NCI-H1105 treated with DMSO at 0.1 percent for 48 hours (cell line): ENCODE results near the gene SPEF2.
A peak's percentile ranks its signal among the peaks of the same experiment; 100 is the strongest.
"Not testable (repeated sequence)": the region's sequence is repeated elsewhere in the genome, so short reads cannot be mapped to it uniquely, and the experiment has no call there.

Source experiments
- DNase-seq: peaks from one replicate; lab custom pipeline; 2025; lab: John Stamatoyannopoulos, UW

SPEF2 gene

DNA sequence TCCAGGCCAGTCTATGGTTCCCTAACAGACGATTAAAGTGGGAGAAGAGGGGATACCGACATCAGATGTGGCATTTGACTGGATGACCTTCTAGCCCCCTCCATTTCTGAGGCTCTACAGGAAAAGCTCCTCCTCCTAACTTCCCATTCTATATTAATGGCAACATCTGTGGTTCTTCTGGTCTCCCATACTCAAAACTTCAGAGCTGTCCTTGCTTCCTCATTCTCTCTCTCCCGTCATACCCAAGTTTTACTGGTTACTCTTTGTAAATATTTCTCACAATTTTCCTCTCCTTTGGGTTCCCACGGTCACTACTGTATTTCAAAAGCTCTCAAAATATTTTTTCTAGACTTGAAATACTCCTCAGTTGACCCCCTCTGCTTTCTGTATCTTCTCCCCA, 203.1 kb downstream of the SPEF2 start:
- no peak for DNase-seq

- DNase-seq, result no peak
Measured at GRCh38 chr5:35821513-35821912, 203.8 kb downstream of the SPEF2 start.

DNA sequence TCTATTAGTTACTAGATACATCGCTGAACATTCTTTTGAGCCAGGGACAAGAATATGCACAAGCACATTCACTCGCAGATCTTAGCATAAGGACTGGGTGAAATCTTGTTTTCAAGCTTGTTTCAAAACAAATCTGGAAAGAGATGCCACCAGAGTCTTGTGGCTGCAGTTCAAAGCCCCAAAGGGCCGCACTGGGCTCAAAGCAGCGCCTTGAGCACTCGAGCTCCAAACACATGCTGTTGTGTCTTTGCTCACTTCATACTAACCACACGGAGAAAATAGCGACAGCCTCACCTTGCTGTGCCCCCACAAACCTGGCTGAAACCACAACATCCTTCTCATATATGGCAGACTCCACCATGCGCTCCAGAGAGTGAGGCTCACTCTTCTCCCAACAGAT, 204.8 kb downstream of the SPEF2 start:
- DNase-seq, result no peak

- no peak for DNase-seq
Measured at GRCh38 chr5:35823347-35824098, 205.9 kb downstream of the SPEF2 start.

- DNase-seq, result no peak
Measured at GRCh38 chr5:35826056-35826455, 208.4 kb downstream of the SPEF2 start.

GRCh38 chr5:35826554-35826953, 208.9 kb downstream of the SPEF2 start:
- DNase-seq, result no peak

DNA sequence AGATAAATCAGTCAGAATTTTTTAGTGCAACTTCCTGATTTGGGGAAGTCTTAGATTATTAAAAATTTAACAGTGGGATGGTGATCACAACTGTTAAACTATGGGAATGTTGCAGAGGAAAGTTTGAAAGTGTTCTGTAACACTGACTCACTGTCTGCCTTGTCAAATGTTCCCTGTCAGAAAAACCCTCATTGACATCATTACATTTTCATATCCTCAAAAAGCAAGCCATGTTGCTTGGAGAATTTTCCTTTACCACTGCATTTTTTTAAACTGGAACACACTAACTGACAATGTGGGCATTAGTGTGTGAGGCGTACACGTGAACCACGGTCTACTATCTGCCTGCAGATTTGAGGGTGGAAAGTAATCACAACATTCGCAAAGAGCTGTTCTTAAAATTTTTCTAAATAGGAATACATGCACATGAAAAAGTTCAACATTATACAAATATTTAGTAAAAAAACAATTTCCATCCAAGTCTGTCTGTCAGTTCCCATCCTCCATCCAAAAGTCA, 210.5 kb downstream of the SPEF2 start:
- DNase-seq, result no peak

- no peak for DNase-seq
Measured at GRCh38 chr5:35830587-35830986, 212.9 kb downstream of the SPEF2 start.

GRCh38 chr5:35832762-35833161, 215.1 kb downstream of the SPEF2 start:
- DNase-seq, result no peak

GRCh38 chr5:35833224-35833623, 215.6 kb downstream of the SPEF2 start:
- no peak for DNase-seq

DNA sequence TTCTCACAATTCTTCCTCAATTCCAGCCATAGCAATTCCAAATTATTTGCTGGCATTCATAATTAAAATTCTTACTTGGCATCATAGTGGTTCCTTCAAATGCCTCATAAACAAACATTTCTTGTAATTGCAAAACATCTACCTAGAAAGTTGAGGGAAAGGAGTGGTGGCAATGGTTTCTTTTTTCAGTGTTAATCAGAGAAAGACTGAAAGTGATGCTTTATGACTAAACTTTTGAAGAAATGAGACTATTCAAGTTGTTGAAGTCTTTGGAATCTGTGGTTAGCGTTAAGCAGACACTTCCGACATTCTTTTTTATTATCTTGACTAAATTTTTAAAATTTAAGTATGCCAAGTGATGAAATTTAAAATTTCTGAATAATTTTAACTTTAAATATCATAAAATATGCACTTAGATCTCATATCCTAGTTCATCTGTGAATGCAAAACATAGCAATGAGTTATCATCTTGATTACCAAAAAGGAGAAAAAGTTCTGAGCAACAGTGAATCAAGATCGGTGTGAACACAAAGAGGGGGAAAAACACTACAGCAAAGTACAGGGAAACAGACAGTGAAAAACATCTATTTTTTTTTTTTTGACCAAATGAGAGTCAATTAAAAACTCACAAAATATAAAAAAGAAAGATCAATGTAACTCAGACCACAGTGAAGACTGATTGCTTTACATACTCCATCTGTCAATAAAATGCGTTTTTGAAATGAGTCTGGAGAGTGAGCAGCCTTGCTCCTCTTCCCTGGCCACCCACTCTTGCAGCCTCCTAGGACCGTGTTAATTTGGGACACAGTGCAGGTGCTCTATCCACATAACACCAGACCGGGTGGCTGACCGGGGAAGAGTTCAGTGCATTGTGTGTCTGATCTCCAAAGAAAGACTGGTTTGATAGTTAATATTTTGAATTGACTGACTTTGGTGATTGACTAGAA, 218.4 kb downstream of the SPEF2 start:
- DNase-seq, result no peak

DNA sequence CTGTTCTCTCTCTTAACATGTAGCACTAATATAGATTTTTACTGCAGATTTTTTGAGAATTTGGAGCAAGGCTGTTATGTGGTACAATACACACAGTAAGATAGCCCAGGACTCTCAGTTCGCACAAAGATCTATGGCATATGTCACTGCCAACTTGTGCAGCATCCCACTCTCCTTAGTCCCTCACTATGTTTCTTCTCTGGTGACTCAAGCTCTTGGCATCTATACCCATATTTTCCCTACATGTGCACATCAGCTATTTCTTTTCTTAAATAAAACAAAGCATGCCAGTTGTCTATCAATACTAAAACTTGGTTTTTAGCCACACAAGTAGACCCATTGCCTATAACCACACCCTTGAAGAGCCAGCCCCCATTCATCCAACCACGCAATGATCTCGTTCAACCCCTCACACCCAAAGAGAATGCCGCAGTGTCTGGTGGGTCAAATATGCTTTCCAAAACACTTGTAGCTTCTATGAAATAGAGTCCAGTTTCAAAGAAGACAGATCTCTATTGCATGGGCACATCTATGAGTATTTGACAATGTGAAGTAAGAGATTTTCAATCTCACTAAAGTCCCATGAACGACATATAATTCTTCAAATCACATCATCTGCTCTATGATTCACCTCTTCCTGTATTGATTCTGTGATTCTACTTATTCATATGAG, 220.8 kb downstream of the SPEF2 start:
- no peak for DNase-seq

DNA sequence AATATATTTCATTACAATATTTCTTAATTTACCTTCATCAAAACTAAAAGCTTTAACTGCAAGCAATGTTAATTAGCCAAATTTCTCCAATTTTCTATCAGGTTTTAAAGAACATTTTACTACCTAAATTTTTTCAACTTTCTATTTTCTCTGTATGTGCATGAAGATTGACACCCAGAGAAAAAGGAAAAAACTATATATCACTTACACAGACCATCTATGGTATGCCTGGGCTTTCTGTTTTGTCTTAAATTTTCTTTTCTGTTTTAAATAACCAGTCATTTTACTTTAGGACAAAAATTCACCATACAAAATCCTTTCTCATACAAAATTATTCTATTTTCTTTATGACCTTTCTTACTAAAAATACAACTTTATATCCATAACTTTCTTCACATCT, 225.2 kb downstream of the SPEF2 start:
- DNase-seq, result no peak

- not testable (repeated sequence) for DNase-seq
Measured at GRCh38 chr5:35845508-35845907, 227.8 kb downstream of the SPEF2 start.

DNA sequence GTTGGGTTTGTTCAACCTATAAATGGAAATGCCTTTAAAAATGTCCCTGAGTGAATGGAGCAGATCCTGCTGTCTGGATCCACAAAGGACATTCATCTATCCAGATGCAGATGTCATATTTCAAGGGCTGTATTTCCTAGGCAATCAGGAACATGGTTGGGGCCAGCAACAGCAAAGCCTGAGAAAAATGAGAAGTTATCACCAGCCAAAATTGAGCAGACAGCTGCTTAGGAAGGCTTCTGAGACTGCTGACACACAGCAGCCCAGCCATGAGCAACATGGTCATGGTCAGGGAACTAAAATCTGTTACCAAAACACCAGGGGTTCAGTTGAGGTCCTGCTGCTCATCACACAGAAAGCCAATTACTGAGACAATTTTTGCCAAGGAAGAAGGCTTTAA, 229.8 kb downstream of the SPEF2 start:
- DNase-seq, result no peak

- DNase-seq, result peak; percentile 43
Measured at GRCh38 chr5:35847961-35848360, 230.3 kb downstream of the SPEF2 start.

- DNase-seq, result no peak
Measured at GRCh38 chr5:35849860-35850259, 232.2 kb downstream of the SPEF2 start.

DNA sequence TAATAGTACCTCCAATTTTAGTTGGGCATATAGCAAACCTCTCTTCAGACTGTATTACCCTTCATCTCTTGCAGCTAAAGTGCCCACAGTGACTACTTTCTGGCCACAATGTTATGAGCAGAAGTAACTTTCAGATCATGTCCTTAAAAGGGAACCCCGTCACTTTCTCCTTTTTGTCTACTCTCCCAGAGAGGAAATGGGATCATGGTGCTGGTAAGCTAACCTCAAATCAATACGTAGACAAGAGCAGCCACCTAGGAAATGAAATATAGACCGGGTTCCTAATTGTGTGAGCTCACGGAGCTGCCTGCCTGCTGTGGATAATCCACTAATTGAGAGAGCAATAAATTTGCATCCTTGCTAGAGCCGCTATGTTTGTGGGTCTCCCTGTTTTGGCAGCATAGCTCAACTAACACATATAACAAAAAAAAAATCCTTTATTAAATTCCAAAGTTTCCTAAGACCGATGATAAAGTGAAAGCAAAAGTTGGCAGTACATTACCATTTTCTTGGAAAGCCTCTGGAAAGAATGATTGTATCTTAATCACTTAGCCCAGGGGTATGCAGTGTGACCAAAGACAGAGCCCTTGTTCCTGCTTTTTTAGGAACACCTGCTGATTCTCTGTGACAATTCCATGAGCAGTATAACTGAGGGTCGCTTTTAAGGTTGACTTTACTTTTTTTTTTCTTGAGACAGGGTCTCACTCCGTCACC, 233.5 kb downstream of the SPEF2 start:
- no peak for DNase-seq

- no peak for DNase-seq
Measured at GRCh38 chr5:35852084-35852734, 234.5 kb downstream of the SPEF2 start.

GRCh38 chr5:35852773-35853172, 235.1 kb downstream of the SPEF2 start:
- no peak for DNase-seq

- DNase-seq, result no peak
Measured at GRCh38 chr5:35853631-35854030, 236.0 kb downstream of the SPEF2 start.
